HepG2 (cell line): Measurements from ENCODE around the gene MAGI1. TPM values are rescaled to one million over a fixed set of nuclear protein-coding genes. Genes with fewer than 3 reads are reported as not detected.

ENCODE experiments used
- CEBPB ChIP-seq: IDR thresholded peaks from 2 replicates; pipeline ENCODE4 v1.6.1; 2011; ENCODE audit warnings: low read depth, low read length, improper control_type of control experiment, borderline replicate concordance
- CEBPG ChIP-seq: IDR thresholded peaks from 2 replicates; pipeline ENCODE4 v1.6.1; 2016
- DNMT1 ChIP-seq: sonication (generic); formaldehyde crosslinking; IDR thresholded peaks from 2 replicates; pipeline ENCODE4 v1.5.1; 2020; ENCODE audit warnings: mild to moderate bottlenecking, missing genetic modification reagents
- GZF1 ChIP-seq: sonication (generic); formaldehyde crosslinking; IDR thresholded peaks from 2 replicates; pipeline ENCODE4 v1.5.1; 2020; ENCODE audit warnings: mild to moderate bottlenecking, missing genetic modification reagents
- MYNN ChIP-seq: sonication (generic); formaldehyde crosslinking; IDR thresholded peaks from 2 replicates; pipeline ENCODE4 v1.4.0; 2020; ENCODE audit warnings: mild to moderate bottlenecking, low read depth, missing genetic modification reagents
- NR2F1 ChIP-seq, 2 experiments: fragments of 450-650 bp in 1 of 2; formaldehyde crosslinking in 1 of 2; IDR thresholded peaks; 2 replicates each; pipeline versions ENCODE4 v1.5.0 to v1.6.1; 2016 to 2020; ENCODE audit warnings: mild to moderate bottlenecking in 1 of 2, missing compliant biosample characterization in 1 of 2, missing genetic modification reagents in 1 of 2, moderate library complexity in 1 of 2
- NR2F6 ChIP-seq, 2 experiments: IDR thresholded peaks; 2 replicates each; pipeline ENCODE4 v1.6.1; 2016; ENCODE audit warnings: antibody characterized with exemption in 1 of 2, mild to moderate bottlenecking in 1 of 2
- PHF21A ChIP-seq: sonication (generic); formaldehyde crosslinking; IDR thresholded peaks from 2 replicates; pipeline ENCODE4 v1.5.0; 2020; ENCODE audit warnings: mild to moderate bottlenecking, missing genetic modification reagents
- SOX5 ChIP-seq: IDR thresholded peaks from 2 replicates; pipeline ENCODE4 v1.6.1; 2016; ENCODE audit warnings: borderline replicate concordance
- TBP ChIP-seq: sonication (generic); formaldehyde crosslinking; IDR thresholded peaks from 2 replicates; pipeline ENCODE4 v1.5.0; 2020; ENCODE audit warnings: missing genetic modification reagents
- TEAD3 ChIP-seq: optimal IDR thresholded peaks from 2 replicates; pipeline ENCODE3; 2016; ENCODE audit warnings: borderline replicate concordance
- TIGD3 ChIP-seq: sonication (generic); formaldehyde crosslinking; IDR thresholded peaks from 2 replicates; pipeline ENCODE4 v1.5.1; 2020; ENCODE audit warnings: mild to moderate bottlenecking, missing genetic modification reagents, borderline replicate concordance
- ZBTB26 ChIP-seq: IDR thresholded peaks from 2 replicates; pipeline ENCODE4 v1.6.1; 2016; ENCODE audit warnings: missing compliant biosample characterization, missing genetic modification reagents, borderline replicate concordance
- ZNF496 ChIP-seq: sonication (generic); formaldehyde crosslinking; IDR thresholded peaks from 2 replicates; pipeline ENCODE4 v1.8.1; 2023; ENCODE audit warnings: mild to moderate bottlenecking, moderate library complexity, missing genetic modification reagents; ENCODE audit not compliant: insufficient replicate concordance
- polyA plus RNA-seq, 8 experiments: library from polyadenylated mRNA; depleted of rRNA in 3 of 8; stranded (reverse) in 7 of 8; unstranded in 1 of 8; fragments of >200 nt; fragmentation: Illumina TruSeq in 4 of 8; extraction: Trizol in 4 of 8; gene quantifications; 2 replicates each; pipeline versions ENCODE4 v1.2.1 to v1.2.3, GENCODE V29; 2011 to 2016; ENCODE audit warnings: low read depth in 4 of 8, missing spikeins in 1 of 8, mixed read lengths in 1 of 8; ENCODE audit not compliant: insufficient read depth in 1 of 8
- total RNA-seq, 5 experiments: library from RNA; depleted of rRNA; stranded (reverse); fragments of >200 nt; fragmentation: Illumina TruSeq; extraction: Trizol; gene quantifications; 2 replicates each; pipeline ENCODE4 v1.2.3, GENCODE V29; 2016; ENCODE audit warnings: low read depth in 1 of 5
- TF ChIP-seq, protein P1 (sequence below): sonication (generic); formaldehyde crosslinking; IDR thresholded peaks from 2 replicates; pipeline ENCODE4 v1.5.1; 2020; ENCODE audit warnings: mild to moderate bottlenecking, missing genetic modification reagents, borderline replicate concordance
- TF ChIP-seq, protein P2 (sequence below): sonication (generic); IDR thresholded peaks from 2 replicates; pipeline ENCODE4 v1.6.1; 2016; ENCODE audit warnings: low read depth, borderline replicate concordance

Gene MAGI1
- total and polyA plus RNA-seq, 2 of the 13 experiments (the other 11 are each of a cell fraction or from before 2014, with no cell fraction given) = 22.2 to 26.0 TPM

- TF ChIP-seq NR2F6 (IDR thresholded peaks at IDR 0.05) (peak; percentile 73), NR2F6 (CRISPR knock-in tag; IDR thresholded peaks at IDR 0.05) (peak; percentile 78), TBP (CRISPR knock-in tag) (no peak), GZF1 (CRISPR knock-in tag) (no peak), NR2F1 (CRISPR knock-in tag; IDR thresholded peaks at IDR 0.05) (peak; percentile 35 to 68; a peak in 2 of 4 replicates), ZNF496 (CRISPR knock-in tag) (no peak), TIGD3 (CRISPR knock-in tag) (no peak), TEAD3 (CRISPR knock-in tag) (peak; percentile 69), CEBPB (peak; percentile 2; the same call in 1 of the 2 replicates), ZBTB26 (0 out of 2 replicates have a peak, but pooled peaks have one; percentile 41), CEBPG (CRISPR knock-in tag) (0 out of 2 replicates have a peak, but pooled peaks have one; percentile 13), MYNN (no peak), DNMT1 (no peak), SOX5 (CRISPR knock-in tag) (no peak), PHF21A (CRISPR knock-in tag) (no peak)
- TF ChIP-seq, protein P1, sequence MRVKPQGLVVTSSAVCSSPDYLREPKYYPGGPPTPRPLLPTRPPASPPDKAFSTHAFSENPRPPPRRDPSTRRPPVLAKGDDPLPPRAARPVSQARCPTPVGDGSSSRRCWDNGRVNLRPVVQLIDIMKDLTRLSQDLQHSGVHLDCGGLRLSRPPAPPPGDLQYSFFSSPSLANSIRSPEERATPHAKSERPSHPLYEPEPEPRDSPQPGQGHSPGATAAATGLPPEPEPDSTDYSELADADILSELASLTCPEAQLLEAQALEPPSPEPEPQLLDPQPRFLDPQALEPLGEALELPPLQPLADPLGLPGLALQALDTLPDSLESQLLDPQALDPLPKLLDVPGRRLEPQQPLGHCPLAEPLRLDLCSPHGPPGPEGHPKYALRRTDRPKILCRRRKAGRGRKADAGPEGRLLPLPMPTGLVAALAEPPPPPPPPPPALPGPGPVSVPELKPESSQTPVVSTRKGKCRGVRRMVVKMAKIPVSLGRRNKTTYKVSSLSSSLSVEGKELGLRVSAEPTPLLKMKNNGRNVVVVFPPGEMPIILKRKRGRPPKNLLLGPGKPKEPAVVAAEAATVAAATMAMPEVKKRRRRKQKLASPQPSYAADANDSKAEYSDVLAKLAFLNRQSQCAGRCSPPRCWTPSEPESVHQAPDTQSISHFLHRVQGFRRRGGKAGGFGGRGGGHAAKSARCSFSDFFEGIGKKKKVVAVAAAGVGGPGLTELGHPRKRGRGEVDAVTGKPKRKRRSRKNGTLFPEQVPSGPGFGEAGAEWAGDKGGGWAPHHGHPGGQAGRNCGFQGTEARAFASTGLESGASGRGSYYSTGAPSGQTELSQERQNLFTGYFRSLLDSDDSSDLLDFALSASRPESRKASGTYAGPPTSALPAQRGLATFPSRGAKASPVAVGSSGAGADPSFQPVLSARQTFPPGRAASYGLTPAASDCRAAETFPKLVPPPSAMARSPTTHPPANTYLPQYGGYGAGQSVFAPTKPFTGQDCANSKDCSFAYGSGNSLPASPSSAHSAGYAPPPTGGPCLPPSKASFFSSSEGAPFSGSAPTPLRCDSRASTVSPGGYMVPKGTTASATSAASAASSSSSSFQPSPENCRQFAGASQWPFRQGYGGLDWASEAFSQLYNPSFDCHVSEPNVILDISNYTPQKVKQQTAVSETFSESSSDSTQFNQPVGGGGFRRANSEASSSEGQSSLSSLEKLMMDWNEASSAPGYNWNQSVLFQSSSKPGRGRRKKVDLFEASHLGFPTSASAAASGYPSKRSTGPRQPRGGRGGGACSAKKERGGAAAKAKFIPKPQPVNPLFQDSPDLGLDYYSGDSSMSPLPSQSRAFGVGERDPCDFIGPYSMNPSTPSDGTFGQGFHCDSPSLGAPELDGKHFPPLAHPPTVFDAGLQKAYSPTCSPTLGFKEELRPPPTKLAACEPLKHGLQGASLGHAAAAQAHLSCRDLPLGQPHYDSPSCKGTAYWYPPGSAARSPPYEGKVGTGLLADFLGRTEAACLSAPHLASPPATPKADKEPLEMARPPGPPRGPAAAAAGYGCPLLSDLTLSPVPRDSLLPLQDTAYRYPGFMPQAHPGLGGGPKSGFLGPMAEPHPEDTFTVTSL (CRISPR knock-in tag) = no peak
- TF ChIP-seq, protein P2, sequence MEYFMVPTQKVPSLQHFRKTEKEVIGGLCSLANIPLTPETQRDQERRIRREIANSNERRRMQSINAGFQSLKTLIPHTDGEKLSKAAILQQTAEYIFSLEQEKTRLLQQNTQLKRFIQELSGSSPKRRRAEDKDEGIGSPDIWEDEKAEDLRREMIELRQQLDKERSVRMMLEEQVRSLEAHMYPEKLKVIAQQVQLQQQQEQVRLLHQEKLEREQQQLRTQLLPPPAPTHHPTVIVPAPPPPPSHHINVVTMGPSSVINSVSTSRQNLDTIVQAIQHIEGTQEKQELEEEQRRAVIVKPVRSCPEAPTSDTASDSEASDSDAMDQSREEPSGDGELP = peak; percentile 28; the same call in 1 of the 2 replicates
Measured at GRCh38 chr3:66047311-66048050, 8.8 kb upstream of the MAGI1 start (continued).
